HG02642 (cell line): ENCODE data around the gene KRR1.
"Not testable (repeated sequence)": the region's sequence is repeated elsewhere in the genome, so short reads cannot be mapped to it uniquely, and the experiment has no call there.

Source experiments
- ATAC-seq: cut with Tn5 transposase; IDR thresholded peaks from one replicate; pipeline ENCODE4 v1.9.1; 2021; ENCODE audit warnings: mild to moderate bottlenecking; ENCODE audit not compliant: unreplicated experiment, poor library complexity

The KRR1 gene

DNA sequence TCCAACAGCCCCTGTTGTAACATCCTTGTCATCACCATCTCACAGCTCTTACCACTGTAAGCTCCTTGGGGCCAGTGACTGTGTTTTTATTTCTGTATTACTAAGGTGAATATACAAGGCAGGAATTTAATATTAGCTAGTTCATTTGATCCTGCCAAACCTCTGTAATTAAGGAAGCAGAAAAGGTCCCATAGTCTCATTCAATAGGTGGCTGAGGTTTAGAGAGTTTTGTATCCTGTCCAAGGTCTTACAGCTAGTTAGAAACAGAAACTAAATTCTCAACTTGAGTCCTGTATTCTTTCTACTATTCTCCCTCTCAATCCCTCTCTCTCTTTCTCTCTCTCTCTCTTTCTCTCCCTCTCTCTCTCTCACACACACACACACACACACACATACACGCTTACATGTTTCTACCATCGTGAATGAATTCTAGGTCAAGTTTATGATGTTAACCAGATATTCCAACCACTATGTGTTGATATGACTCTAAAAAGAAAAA lies 31.4 kb downstream of the KRR1 start:
- peak; percentile 27 for ATAC-seq

DNA sequence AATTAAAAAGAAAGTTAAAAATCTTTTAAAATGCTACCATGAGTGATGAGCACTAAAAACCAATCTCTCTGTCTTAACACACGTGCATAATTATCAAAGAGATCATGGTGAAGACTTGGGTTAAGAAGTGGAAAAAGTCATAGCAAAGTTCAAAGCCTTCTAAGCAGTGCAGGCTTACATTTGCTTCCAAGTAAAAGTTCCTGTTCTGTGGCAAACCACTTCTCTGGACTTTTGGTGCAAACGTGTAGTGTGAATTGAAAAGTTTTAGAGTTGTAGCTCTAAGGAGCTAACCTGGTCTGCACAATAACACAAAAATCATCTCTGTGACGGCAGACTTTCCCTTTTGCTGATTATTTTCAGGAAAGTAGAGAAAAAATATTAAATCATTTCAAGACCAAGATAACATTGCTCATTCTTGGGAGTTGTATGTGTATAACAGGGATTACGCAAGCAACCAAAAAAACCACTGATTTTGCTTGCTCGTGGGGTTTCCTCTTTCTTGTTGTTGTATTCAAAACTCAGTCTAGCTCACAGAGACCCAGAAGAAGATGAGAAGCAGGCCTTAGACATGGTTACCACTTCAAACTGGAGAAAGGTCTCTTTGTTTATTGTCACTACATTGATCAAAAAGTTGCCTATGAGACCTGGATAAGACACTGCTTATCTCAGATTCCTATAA lies 33.2 kb downstream of the KRR1 start:
- ATAC-seq: peak; percentile 20

DNA sequence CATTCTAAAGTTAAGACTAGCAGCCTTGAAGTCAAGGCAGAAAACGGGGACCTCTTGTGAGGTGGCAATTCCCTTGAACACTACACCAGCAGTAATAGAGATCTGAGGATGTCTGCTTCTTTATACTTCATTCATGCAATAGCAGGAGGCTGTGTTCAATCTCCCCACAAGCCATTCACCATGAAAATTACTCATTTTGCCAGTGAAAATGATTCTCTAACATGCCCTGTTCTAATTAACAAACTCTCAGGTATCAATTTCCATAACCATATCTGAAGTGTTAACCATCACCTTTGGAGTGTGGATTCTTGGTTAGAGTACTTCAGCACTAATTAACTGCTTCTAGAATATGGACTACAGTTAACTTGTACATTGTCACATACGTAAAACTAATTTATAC lies 34.3 kb downstream of the KRR1 start:
- no peak for ATAC-seq

DNA sequence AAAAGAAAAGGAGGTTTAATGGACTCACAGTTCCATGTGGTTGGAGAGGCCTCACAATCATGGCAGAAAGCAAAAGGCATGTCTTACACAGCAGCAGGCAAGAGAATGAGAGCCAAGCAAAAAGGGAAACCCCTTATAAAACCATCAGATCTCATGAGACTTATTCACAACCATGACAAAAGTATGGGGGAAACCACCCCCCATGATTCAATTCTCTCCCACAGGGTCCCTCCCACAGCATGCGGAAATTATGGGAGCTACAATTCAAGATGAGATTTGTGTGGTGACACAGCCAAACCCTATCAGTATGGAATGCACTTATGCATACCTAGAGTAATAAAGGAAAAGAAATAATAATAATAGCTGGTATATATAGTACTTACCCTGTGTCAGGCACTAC lies 35.3 kb downstream of the KRR1 start:
- ATAC-seq: no peak

DNA sequence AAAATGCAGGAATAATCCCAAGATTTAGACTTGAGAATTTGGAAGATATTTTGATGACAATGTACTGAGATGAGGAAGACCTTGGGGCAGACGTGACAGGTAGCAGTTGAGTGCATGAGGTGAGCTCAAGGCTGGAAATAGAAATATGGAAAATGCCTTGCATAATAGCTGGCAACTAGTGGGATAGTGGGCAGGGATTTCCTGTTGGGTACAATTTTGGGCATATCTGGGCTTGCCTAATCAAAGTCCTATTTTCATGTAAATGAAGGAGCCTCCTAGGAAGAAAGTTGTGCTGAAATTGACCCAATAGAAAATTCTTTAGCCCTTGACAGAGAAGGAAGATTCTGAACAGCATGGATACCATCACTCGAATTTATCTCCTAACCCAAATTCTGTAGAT lies 37.3 kb downstream of the KRR1 start:
- ATAC-seq: no peak

DNA sequence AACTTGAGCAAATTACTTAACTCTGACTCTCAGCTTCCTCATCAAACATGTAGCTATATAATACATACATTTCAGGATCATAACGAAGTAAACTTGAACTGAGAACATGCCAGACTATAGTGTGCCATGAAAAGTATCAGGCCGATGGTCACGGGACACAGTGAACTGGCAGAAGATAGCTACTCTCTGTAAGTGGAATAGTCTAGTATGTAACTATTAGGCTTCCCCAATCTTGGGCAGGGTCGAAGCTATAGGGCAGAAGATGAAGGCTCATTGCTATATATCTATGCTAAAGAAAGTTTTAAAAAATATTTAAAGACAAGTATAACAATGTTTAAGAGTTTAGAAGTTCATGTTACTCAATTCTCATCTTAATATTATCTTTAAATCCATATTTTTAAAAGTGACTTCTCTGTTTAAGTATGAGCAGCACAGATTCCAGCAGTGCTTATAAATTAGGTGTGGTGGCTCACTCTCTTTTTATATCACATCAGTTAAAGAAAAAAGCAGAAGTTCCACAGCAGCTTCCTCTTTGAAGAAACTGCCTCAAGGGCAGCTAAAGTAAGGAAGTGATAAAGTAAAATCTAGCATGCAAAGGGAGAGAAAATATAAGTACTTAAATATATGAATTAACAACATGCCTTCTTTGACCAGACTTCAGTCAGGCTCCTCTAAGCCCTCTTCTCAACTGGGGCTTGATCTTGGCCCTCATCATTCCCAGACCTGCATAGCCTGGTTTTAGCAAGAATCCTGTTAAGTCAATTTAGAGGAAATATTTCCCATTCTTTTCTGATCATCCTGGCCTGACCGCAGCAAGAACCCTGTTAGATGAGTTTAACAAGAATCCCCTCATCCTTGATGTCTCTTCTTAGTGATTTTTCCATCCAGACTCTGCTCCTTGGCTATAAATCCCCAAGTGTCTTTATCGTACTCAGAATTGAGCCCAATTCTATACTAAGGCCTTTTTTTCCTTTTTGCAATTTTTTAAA lies 39.2 kb downstream of the KRR1 start:
- no peak for ATAC-seq

DNA sequence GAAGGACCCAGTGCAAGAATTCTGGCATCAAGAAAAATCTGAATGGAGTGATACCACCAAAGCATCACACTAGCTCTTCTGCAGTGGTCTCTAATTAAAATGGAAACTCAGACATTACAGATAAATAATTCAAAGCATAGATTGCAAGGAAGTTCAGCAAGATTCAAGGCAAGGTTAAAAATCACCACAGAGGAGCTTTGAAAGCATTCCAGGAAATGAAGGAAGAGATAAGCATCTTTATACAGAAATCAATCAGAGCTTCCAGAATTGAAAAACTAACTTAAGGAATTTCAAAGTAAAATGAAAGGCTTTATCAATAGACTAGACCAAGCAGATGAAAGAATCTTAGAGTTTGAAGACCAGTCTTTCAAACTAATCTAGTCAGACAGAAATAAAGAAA lies 51.2 kb downstream of the KRR1 start:
- no peak for ATAC-seq

DNA sequence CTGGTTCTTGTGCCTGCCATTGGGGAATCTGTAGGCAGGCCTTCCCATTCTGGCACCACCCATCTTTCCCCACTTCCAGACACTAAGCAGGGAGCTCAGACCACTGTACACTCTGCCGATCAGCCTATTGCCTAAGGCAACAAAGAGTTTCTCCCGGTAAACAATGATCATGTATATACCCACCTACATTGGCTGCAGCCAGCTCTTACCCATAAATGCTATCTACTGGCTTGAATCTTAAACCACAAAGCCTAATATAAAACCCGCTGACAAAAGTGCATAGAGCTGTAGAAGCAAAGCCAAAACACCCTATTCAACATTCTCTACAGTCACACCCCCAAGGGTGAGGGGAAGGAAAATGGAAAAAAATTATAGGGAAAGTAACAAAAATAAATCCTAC lies 51.7 kb downstream of the KRR1 start:
- no peak for ATAC-seq

DNA sequence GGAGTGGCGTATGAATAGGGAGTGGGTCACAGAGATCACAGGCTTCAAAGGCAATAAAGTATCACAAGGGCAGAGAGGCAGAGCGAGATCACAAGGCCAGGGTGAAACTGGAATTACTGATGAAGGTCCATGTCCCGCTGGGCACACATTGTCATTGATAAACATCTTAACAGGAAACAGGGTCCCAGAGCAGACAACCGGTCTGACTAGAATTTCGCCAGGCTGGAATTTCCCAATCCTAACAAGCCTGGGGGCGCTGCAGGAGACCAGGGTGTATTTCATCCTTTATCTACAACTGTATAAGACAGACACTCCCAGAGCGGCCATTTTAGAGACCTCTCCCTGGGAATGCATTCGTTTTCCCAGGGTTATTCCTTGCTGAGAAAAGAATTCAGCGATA lies 53.5 kb downstream of the KRR1 start:
- not testable (repeated sequence) for ATAC-seq

DNA sequence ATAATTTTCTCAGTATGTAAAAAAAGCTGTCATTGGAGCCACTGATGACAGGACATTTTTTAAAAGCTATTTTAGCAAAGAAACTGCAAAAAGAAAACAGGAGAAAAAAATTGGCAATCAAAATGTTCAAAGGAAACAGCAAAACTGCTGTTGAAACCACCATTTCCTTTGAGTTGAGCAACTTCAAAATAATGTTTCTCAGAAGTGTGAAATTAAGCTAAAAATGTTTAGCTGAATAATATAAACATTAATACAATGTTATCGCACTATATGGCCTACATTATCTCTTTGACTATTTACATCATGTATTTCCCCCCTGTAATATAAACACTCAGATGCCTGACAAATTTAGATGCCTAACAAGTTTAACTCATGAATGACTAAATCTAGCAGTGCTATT lies 54.2 kb downstream of the KRR1 start:
- no peak for ATAC-seq

DNA sequence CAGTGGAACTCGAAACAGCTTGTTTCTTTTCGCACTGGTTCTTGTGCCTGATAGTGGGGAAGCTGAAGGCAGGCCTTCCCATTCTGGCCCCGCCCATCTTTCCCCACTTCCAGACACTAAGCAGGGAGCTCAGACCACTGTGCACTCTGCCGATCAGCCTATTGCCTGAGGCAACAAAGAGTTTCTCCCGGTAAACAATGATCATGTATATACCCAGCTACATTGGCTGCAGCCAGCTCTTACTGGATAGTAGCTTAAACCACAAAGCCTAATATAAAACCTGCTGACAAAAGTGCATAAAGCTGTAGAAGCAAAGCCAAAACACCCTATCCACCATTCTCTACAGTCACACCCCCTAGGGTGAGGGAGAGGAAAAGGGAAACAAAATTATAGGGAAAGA lies 55.6 kb downstream of the KRR1 start:
- no peak for ATAC-seq

DNA sequence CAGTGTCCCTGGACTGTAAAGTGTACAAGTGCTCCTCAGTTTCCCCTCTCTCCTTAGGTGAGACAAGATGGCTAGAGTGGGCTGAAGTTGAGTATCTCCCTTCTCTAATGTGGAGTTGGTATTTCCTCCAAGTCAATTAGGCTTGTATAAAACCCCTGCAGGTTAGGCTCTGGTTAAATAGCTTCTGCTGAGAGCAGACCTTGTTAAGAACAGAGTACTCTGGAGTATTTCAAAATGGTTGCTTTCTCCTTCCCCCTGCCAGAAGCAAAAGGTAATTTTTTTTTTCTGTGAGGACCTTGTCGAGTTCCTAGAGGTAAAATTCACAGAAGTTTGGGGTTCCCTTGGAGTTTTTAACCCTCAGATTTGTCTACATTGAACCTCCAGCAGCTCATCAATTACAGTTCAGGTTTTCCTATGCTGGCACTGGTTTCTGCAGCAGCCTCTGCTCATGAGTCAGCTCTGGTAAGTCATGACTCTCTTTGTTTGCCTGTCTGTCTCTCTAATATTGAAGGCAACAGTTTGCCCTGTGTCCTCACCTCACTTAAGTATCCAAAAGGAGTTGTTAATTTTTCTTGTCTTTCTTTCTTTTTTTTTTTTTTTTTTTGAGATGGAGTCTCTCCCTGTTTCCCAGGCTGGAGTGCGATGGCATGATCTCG lies 58.6 kb downstream of the KRR1 start:
- no peak for ATAC-seq

DNA sequence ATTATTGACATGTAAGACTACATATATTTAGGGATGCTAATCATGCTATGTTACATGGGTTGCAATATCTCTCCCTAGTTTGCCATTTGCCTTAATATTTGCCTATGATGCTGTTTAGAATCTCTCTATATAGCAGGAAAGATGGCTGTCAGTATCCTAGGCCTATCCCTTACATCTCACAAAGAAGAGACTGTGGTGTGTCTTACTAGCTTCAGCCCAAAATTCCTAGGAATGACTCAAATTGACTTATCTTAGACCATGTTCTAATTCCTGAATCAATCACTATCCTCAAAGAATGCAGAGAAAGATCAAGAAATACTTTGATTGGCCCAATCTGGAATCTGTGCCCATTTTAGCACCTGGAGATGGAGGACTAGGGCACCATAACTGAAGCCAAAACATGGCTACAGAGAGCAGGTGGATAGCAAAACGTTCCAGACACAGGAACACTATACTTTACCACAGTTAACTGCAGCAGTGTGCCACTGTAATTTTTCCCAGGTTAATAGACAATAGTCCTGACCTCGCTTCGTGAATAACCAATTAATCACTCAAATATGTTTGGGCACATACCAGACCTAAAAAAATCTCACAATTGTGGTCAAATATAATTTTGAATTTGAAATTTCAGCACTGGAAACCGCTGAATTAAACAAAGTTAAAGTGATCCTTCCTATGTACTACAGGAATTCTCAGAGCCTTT lies 63.6 kb downstream of the KRR1 start:
- ATAC-seq: no peak

DNA sequence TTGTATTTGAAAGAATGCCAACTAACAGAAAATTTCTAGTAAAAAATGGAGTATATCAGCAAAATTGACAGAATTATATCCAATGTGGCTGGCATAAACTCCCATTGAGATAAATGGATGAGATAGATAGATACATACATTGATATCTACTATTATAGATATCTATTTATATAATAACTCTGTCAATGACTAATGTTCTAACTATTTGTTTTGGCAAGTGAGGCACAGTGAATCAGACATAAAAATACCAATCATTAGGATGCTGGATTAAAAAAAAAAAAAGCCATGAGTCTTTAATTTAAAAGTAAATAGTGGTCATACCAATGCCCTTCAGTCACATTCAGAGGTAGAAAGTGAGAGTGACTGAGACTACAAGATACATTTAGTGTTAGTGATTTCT lies 64.6 kb downstream of the KRR1 start:
- ATAC-seq: no peak

DNA sequence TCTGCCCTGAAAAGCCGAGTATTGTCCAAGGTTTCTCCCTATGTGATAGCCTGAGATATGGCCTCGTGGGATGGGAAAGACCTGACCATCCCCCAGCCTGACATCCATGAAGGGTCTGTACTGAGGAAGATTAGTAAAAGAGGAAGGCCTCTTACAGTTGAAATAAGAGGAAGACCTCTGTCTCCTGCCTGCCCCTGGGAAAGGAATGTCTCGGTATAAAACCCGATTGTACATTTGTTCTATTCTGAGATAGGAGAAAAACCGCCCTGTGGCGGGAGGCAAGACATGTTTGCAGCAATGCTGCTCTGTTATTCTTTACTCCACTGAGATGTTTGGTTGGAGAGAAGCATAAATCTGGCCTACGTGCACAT lies 66.3 kb downstream of the KRR1 start:
- ATAC-seq: not testable (repeated sequence)

DNA sequence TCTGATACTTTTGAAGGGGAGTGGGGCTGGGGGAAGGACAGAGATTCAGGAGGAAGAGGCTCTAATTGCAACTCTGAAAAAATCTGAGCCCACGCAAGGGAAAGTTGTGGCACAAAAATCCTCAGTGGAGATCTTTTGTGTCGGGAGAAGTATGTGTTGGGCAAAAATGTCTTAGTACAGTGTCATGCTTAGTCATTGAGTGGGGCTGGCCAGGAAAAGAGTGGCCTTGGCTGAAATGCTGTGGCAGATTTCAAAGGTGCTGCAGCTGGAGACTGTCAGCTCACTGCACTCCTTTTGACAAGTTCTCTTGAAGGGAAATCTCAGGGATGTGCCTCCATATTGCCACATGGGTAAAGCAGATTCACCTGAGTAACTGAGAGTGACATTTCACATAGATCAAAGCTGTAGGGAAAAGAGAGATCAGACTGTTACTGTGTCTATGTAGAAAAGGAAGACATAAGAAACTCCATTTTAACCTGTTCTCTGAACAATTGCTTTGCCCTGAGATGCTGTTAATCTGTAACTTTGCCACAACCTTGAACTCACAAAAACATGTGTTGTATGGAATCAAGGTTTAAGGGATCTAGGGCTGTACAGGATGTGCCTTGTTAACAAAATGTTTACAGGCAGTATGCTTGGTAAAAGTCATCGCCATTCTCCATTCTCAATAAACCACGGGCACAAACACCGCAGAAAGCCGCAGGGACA lies 66.8 kb downstream of the KRR1 start:
- no peak for ATAC-seq

DNA sequence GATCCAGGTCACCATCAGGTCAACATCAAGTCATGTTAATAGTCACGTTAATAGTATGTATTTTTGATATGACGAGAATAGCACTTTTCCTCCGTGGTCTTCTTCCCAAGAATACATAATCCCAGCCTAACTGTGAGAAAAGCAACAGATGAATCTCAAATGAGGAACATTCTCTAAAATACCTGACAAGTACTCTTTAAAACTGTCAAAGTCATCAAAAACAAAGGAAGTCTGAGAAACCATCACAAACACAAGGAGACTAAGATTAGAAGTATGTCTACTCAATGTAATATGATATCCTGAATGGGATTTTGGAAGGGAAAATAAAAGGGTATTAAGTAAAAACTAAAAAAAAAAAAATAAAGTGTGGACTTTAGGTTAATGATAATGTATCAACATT lies 67.7 kb downstream of the KRR1 start:
- ATAC-seq: no peak

DNA sequence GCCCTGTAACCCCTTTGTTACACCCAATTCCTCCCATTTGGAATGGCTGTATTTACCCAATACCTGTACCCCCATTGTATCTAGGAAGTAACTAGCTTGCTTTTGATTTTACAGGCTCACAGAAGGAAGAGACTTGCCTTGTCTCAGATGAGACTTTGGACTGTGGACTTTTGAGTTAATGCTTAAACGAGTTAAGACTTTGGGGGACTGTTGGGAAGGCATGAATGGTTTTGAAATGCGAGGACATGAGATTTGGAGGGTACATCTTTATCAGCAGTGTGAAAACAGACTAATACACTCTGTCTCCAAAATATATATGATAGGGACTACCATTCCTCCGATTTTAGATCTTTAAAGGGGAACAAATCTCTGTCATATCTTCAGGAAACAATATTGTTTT lies 69.0 kb downstream of the KRR1 start:
- ATAC-seq: not testable (repeated sequence)

DNA sequence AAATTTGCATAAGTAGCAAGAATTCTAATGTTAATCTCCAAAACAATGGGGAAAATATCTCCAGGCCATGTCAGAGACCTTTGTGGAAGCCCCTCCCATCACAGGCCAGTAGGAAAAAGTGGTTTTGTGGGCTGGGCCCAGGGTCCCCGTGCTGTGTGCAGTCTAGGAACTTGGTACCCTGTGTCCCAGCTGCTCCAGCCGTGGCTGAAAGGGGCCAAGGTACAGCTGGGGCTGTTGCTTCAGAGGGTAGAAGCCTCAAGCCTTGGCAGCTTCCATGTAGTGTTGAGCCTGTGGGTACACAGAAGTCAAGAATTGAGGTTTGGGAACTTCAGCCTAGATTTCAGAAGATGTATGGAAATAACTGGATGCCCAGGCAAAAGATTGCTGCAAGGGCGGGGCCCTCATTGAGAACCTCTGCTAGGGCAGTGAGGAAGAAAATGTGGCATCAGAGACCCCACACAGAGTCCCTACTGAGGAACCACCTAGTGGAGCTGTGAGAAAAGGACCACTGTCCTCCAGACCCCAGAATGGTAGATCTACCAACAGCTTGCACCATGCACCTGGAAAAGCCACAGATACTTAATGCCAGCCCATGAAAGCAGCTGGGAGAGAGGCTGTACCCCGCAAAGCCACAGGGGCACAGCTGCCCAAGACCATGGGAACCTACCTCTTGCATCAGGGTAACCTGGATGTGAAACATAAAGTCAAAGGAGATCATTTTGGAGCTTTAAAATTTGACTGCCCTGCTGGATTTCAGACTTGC lies 69.5 kb downstream of the KRR1 start:
- ATAC-seq: not testable (repeated sequence)
